ENCODE data around the gene MAP4K4.

DNA sequence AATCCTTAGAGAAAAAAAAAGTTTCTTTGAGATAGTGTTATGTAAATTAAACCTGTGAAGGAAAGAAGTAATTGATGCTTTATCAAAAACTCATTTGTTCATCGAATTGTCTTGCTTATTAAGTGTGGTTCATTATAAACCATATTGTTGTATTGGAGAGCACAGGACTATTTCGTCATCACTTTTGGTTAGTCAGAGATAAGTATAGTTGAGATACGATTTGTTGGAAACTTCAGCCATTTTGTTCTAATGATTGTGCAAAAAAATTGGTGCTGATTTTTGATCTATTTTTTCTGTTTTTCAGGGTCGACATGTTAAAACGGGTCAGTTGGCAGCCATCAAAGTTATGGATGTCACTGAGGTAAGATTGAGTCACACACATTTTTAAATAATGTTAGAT lies 92.9 kb downstream of the MAP4K4 start:
- TF ChIP-seq, protein P1, sequence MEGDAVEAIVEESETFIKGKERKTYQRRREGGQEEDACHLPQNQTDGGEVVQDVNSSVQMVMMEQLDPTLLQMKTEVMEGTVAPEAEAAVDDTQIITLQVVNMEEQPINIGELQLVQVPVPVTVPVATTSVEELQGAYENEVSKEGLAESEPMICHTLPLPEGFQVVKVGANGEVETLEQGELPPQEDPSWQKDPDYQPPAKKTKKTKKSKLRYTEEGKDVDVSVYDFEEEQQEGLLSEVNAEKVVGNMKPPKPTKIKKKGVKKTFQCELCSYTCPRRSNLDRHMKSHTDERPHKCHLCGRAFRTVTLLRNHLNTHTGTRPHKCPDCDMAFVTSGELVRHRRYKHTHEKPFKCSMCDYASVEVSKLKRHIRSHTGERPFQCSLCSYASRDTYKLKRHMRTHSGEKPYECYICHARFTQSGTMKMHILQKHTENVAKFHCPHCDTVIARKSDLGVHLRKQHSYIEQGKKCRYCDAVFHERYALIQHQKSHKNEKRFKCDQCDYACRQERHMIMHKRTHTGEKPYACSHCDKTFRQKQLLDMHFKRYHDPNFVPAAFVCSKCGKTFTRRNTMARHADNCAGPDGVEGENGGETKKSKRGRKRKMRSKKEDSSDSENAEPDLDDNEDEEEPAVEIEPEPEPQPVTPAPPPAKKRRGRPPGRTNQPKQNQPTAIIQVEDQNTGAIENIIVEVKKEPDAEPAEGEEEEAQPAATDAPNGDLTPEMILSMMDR (conservative IDR thresholded peaks at IDR 0.05; ENCODE audit: low read depth, low read length), result no peak
- TF ChIP-seq EZH2 (IDR thresholded peaks at IDR 0.05; ENCODE audit: low read length, unreplicated experiment), result no peak
- no peak for TF ChIP-seq EZH2phosphoT487 (IDR thresholded peaks at IDR 0.05; ENCODE audit: borderline replicate concordance, low read length)

All from PC-3 (cell line).